HEK293T (cell line): Measurements from ENCODE around the gene HLA-DQB2.

Source experiments
- CTCF ChIA-PET: fragments of 350-600 bp; formaldehyde crosslinking; extraction: SDS; loops from one replicate; lab custom pipeline; 2021; ENCODE audit warnings: antibody characterized with exemption, inconsistent platforms; lab: Yijun Ruan, JAX
- POLR2A ChIA-PET: fragments of 350-600 bp; formaldehyde crosslinking; extraction: SDS; loops from one replicate; lab custom pipeline; 2020; ENCODE audit warnings: antibody characterized with exemption, inconsistent platforms; lab: Yijun Ruan, JAX
- DNase-seq: peaks from one replicate; pipeline ENCODE4 v3.0.0; 2012; ENCODE audit warnings: mixed read lengths; ENCODE audit errors: extremely low spot score
- ARNT ChIP-seq: fragments of 450-650 bp; IDR thresholded peaks from 2 replicates; pipeline ENCODE4 v1.6.1; 2017; ENCODE audit warnings: mild to moderate bottlenecking
- BHLHE40 ChIP-seq: fragments of 450-650 bp; IDR thresholded peaks from 2 replicates; pipeline ENCODE4 v1.6.1; 2016; ENCODE audit warnings: mild to moderate bottlenecking, moderate library complexity, borderline replicate concordance
- CTBP1 ChIP-seq: fragments of 450-650 bp; IDR thresholded peaks from 2 replicates; pipeline ENCODE4 v1.6.1; 2016; ENCODE audit warnings: borderline replicate concordance
- ELF4 ChIP-seq: fragments of 450-650 bp; IDR thresholded peaks from 2 replicates; pipeline ENCODE4 v1.6.1; 2017; ENCODE audit warnings: antibody characterized with exemption
- FOXA1 ChIP-seq: fragments of 450-650 bp; IDR thresholded peaks from 2 replicates; pipeline ENCODE4 v1.6.1; 2016; ENCODE audit warnings: mild to moderate bottlenecking
- FOXK2 ChIP-seq: fragments of 450-650 bp; IDR thresholded peaks from 2 replicates; pipeline ENCODE4 v1.6.1; 2016; ENCODE audit warnings: mild to moderate bottlenecking
- FOXM1 ChIP-seq: fragments of 450-650 bp; IDR thresholded peaks from 2 replicates; pipeline ENCODE4 v1.6.1; 2017; ENCODE audit warnings: mild to moderate bottlenecking, borderline replicate concordance
- HDGF ChIP-seq: fragments of 450-650 bp; IDR thresholded peaks from 2 replicates; pipeline ENCODE4 v1.6.1; 2017; ENCODE audit warnings: antibody characterized with exemption, borderline replicate concordance
- L3MBTL2 ChIP-seq: fragments of 450-650 bp; conservative IDR thresholded peaks from 2 replicates; pipeline ENCODE4 v1.6.1; 2016; ENCODE audit warnings: mild to moderate bottlenecking
- LEF1 ChIP-seq: fragments of 450-650 bp; IDR thresholded peaks from 2 replicates; pipeline ENCODE4 v1.6.1; 2017; ENCODE audit warnings: mild to moderate bottlenecking, borderline replicate concordance
- NFRKB ChIP-seq: fragments of 450-650 bp; IDR thresholded peaks from 2 replicates; pipeline ENCODE4 v1.6.1; 2016; ENCODE audit warnings: mild to moderate bottlenecking, moderate library complexity
- SP1 ChIP-seq: fragments of 450-650 bp; IDR thresholded peaks from 2 replicates; pipeline ENCODE4 v1.6.1; 2017
- SUZ12 ChIP-seq: fragments of 450-650 bp; IDR thresholded peaks from 2 replicates; pipeline ENCODE4 v1.6.1; 2016; ENCODE audit warnings: mild to moderate bottlenecking
- TARDBP ChIP-seq: fragments of 450-650 bp; IDR thresholded peaks from 2 replicates; pipeline ENCODE4 v1.6.1; 2016
- ZNF384 ChIP-seq: fragments of 450-650 bp; IDR thresholded peaks from 2 replicates; pipeline ENCODE4 v1.6.1; 2016
- TF ChIP-seq, protein P1 (sequence below): fragments of 450-650 bp; IDR thresholded peaks from 2 replicates; pipeline ENCODE4 v1.6.1; 2016

HLA-DQB2 gene

DNA sequence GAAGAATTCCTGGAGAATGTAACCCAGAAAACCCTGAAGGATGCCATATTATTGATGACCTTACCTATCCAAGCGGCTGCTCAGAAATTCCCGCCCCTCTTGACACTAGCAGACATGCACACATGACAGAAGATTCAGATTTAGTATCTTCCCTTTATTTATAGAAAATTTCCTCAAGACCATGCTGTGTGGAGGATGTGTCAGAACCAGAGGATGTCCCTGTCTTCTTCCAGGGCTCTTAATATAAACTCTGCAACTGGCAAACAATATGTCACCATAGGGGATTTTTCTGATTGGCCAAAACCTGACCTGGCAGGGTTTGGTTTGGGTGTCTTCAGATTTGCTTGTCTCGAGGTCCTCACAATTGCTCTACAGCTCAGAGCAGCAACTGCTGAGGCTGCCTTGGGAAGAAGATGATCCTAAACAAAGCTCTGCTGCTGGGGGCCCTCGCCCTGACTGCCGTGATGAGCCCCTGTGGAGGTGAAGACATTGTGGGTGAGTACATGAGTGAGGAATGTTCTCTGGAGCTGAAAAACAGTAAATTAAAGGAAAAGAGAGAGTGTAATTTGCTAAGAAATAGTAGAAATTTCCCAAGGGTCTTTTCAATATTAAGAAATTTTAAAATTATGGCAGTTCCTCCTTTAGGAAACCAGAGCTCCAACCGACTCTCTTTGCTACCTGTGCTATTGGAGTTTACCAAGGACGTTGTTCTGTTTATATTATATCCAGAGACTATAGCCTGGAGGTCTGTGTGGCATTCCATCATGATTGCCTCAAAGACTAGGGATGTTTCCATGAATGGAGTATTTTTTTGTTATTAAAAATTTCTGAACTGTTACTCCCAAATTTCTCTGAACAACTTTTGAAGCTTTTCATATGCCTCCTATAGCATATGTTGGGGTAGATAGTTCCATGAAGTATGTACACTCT, 22.0 kb downstream of the HLA-DQB2 start, which contains the start of gene HLA-DQA2:
TSS of gene HLA-DQA2 (plus strand) at position 361 of the 930 bp plus-strand sequence. CDS start at position 414, 53 bp downstream.
- TF ChIP-seq, protein P1, sequence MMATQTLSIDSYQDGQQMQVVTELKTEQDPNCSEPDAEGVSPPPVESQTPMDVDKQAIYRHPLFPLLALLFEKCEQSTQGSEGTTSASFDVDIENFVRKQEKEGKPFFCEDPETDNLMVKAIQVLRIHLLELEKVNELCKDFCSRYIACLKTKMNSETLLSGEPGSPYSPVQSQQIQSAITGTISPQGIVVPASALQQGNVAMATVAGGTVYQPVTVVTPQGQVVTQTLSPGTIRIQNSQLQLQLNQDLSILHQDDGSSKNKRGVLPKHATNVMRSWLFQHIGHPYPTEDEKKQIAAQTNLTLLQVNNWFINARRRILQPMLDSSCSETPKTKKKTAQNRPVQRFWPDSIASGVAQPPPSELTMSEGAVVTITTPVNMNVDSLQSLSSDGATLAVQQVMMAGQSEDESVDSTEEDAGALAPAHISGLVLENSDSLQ, result no peak
- ChIA-PET CTCF (no interaction called here), POLR2A (no interaction called here)
- DNase-seq, result no peak

GRCh38 chr6:32738126-32738525, 25.2 kb downstream of the HLA-DQB2 start:
- ChIA-PET POLR2A (no interaction called here), CTCF (interaction anchor here (0.9 kb wide), 1 partner anchor 57 kb away, joined by 6 read pairs; no protein-coding TSS in a partner anchor)
- TF ChIP-seq CTBP1 (no peak), FOXK2 (no peak), ARNT (no peak), ZNF384 (no peak), L3MBTL2 (no peak), BHLHE40 (no peak), TARDBP (no peak), FOXA1 (no peak), ELF4 (no peak), FOXM1 (no peak), SUZ12 (no peak), LEF1 (no peak), NFRKB (no peak), HDGF (no peak)
- TF ChIP-seq, protein P1, result no peak
- no peak for DNase-seq

GRCh38 chr6:32718879-32719278, 44.5 kb downstream of the HLA-DQB2 start:
- no peak for DNase-seq
- CTCF ChIA-PET, result no interaction called here
- POLR2A ChIA-PET, result no interaction called here
- no peak for TF ChIP-seq ELF4
- TF ChIP-seq FOXK2, result no peak
- no peak for TF ChIP-seq TARDBP
- TF ChIP-seq LEF1, result no peak
- TF ChIP-seq FOXA1, result no peak
- TF ChIP-seq CTBP1, result no peak
- TF ChIP-seq L3MBTL2, result no peak
- TF ChIP-seq NFRKB, result no peak
- no peak for TF ChIP-seq FOXM1
- TF ChIP-seq SP1, result no peak
- TF ChIP-seq, protein P1, result no peak
- no peak for TF ChIP-seq ARNT
- TF ChIP-seq BHLHE40, result no peak
- TF ChIP-seq SUZ12, result no peak
- no peak for TF ChIP-seq ZNF384
- TF ChIP-seq HDGF, result no peak

DNA sequence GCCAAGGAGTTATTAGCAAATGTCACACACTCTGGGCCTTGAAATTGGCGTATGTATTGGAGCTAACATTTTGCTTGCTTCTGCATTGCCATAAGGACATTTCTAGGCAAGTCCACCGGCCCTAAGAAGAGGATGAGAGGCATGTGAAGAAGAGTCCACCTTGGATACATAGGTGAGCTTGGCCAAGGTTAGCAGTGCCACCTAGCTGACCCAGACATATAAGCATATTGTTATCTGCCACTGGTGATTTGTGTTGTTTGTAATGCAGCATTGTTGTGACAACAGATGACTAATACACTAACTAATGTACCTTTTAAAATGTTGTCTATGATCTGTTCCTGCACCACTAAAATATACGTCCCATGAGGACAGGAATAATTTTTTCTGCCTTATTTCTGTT, 46.9 kb downstream of the HLA-DQB2 start:
- TF ChIP-seq ARNT (no peak), LEF1 (no peak), NFRKB (no peak)
- DNase-seq, result no peak
- CTCF ChIA-PET, result no interaction called here
- POLR2A ChIA-PET, result no interaction called here

DNA sequence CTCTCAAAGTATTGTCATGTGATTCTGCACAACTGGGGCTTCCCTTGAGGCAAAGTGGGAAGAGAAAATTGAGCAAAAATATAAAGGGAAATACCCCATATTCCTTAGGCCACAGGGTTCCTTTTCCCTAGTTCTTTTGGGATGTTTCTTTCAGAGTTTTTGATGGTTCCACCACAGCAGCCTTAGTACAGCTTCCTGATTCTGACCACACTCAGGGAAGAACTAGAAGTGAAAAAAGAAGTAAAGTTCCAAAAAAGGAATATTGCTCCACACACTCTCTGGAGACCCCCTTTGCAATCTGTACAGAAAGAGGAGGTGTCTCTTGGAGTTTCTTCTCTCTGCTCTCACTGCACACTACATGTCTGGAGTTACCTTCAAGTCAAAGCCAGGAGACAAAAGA, 50.1 kb downstream of the HLA-DQB2 start:
- POLR2A ChIA-PET, result interaction anchor here (0.9 kb wide), 1 partner anchor 259 kb away, joined by 3 read pairs; no protein-coding TSS in a partner anchor
- CTCF ChIA-PET, result no interaction called here
- TF ChIP-seq FOXA1, result no peak
- no peak for TF ChIP-seq ELF4
- TF ChIP-seq L3MBTL2, result no peak
- TF ChIP-seq, protein P1, result no peak
- TF ChIP-seq FOXM1, result no peak
- TF ChIP-seq SUZ12, result no peak
- no peak for TF ChIP-seq CTBP1
- TF ChIP-seq LEF1, result no peak
- TF ChIP-seq TARDBP, result no peak
- TF ChIP-seq NFRKB, result no peak
- TF ChIP-seq BHLHE40, result no peak
- TF ChIP-seq FOXK2, result no peak
- no peak for TF ChIP-seq HDGF
- no peak for TF ChIP-seq SP1
- no peak for TF ChIP-seq ZNF384
- TF ChIP-seq ARNT, result no peak
- DNase-seq, result no peak

DNA sequence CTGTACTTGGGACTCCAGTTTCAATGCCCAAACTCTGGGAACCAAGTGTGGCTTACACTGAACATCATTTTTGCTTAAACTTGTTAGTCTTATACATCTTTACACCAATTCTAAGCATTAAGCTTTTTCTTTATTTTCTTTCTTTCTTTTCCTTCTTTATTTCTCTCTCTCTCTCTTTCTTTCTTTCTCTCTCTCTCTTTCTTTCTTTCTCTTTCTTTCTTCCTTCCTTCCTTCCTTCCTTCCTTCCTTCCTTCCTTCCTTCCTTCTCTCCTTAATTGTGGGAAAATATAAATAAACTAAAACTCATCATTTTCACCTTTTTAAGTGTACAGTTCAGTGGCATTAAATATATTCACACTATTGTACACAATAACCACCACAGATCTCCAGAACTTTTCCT, 53.7 kb downstream of the HLA-DQB2 start:
- DNase-seq, result no peak
- TF ChIP-seq CTBP1, result no peak
- TF ChIP-seq FOXA1, result no peak
- TF ChIP-seq ARNT, result no peak
- TF ChIP-seq L3MBTL2, result no peak
- no peak for TF ChIP-seq TARDBP
- no peak for TF ChIP-seq SUZ12
- no peak for TF ChIP-seq NFRKB
- no peak for TF ChIP-seq FOXM1
- no peak for TF ChIP-seq LEF1
- TF ChIP-seq, protein P1, result no peak
- TF ChIP-seq BHLHE40, result no peak
- TF ChIP-seq HDGF, result no peak
- no peak for TF ChIP-seq FOXK2
- no peak for TF ChIP-seq ZNF384
- no peak for TF ChIP-seq SP1
- TF ChIP-seq ELF4, result no peak
- ChIA-PET CTCF (no interaction called here), POLR2A (no interaction called here)
